ES-I3 (cell line): ENCODE measurements around the gene RBPMS2.

Experiments
- H3K36me3 ChIP-seq: 2 replicates; pipeline ENCODE4 v1.6.1; 2013; ENCODE audit warnings: mild to moderate bottlenecking, low read length, control low read depth, moderate library complexity; ENCODE audit not compliant: insufficient read depth
- H3K4me1 ChIP-seq: 2 replicates; pipeline ENCODE4 v1.6.1; 2013; ENCODE audit warnings: mild to moderate bottlenecking, control low read depth, low read length; ENCODE audit not compliant: insufficient read depth
- H3K9ac ChIP-seq: 2 replicates; pipeline ENCODE4 v1.6.1; 2013; ENCODE audit warnings: low read depth, mild to moderate bottlenecking, low read length, moderate library complexity
- H3K9me3 ChIP-seq: 2 replicates; pipeline ENCODE4 v1.6.1; 2013; ENCODE audit warnings: mild to moderate bottlenecking, low read length, moderate library complexity; ENCODE audit not compliant: control insufficient read depth, insufficient read depth

RBPMS2 gene

GRCh38 chr15:64706011-64706911, 69.1 kb downstream of the RBPMS2 start:
- Histone ChIP-seq H3K9ac (no peak overlapping the region), H3K36me3 (peaks cover 16% of the 10 kb centered on the region; the same call in 1 of the 2 replicates), H3K4me1 (peaks cover 8% of the 10 kb centered on the region), H3K9me3 (no peaks in the 10 kb centered on the region)

GRCh38 chr15:64705006-64705405, 70.4 kb downstream of the RBPMS2 start:
- no peak overlapping the region for H3K9ac ChIP-seq
- H3K36me3 ChIP-seq, result peaks cover 11% of the 10 kb centered on the region; the same call in 1 of the 2 replicates
- H3K4me1 ChIP-seq, result peaks cover 17% of the 10 kb centered on the region
- no peaks in the 10 kb centered on the region for H3K9me3 ChIP-seq

GRCh38 chr15:64703632-64703959, 71.8 kb downstream of the RBPMS2 start:
- Histone ChIP-seq H3K4me1 (peaks cover 30% of the 10 kb centered on the region), H3K36me3 (peaks cover 11% of the 10 kb centered on the region; the same call in 1 of the 2 replicates), H3K9ac (peak overlapping the region; percentile 53), H3K9me3 (no peaks in the 10 kb centered on the region)

- peak overlapping the region; percentile 74 for H3K9ac ChIP-seq
- H3K9me3 ChIP-seq, result no peaks in the 10 kb centered on the region
- H3K4me1 ChIP-seq, result peaks cover 35% of the 10 kb centered on the region
- H3K36me3 ChIP-seq, result peaks cover 6% of the 10 kb centered on the region; the same call in 1 of the 2 replicates
These were observed 72.4 kb downstream of the RBPMS2 start for GRCh38 chr15:64702816-64703631.

- Histone ChIP-seq H3K9me3 (no peaks in the 10 kb centered on the region), H3K9ac (peak overlapping the region; percentile 74), H3K4me1 (peaks cover 42% of the 10 kb centered on the region), H3K36me3 (peaks cover 4% of the 10 kb centered on the region; the same call in 1 of the 2 replicates)
These were observed 73.8 kb downstream of the RBPMS2 start for GRCh38 chr15:64701482-64702184.

GRCh38 chr15:64701051-64701450, 74.3 kb downstream of the RBPMS2 start:
- no peaks in the 10 kb centered on the region for H3K9me3 ChIP-seq
- peaks cover 45% of the 10 kb centered on the region for H3K4me1 ChIP-seq
- H3K36me3 ChIP-seq, result peaks cover 2% of the 10 kb centered on the region; the same call in 1 of the 2 replicates
- peak overlapping the region; percentile 74 for H3K9ac ChIP-seq

GRCh38 chr15:64699751-64700388, 75.5 kb downstream of the RBPMS2 start:
- peaks cover 45% of the 10 kb centered on the region for H3K4me1 ChIP-seq
- H3K9me3 ChIP-seq, result no peaks in the 10 kb centered on the region
- peak overlapping the region; percentile 74 for H3K9ac ChIP-seq
- peaks cover 9% of the 10 kb centered on the region for H3K36me3 ChIP-seq

GRCh38 chr15:64698823-64699222, 76.6 kb downstream of the RBPMS2 start:
- peaks cover 44% of the 10 kb centered on the region for H3K4me1 ChIP-seq
- peaks cover 11% of the 10 kb centered on the region for H3K36me3 ChIP-seq
- H3K9me3 ChIP-seq, result no peaks in the 10 kb centered on the region
- 0 out of 2 replicates have a peak overlapping the region, but pooled peaks have one; percentile 74 for H3K9ac ChIP-seq

- Histone ChIP-seq H3K9ac (no peak overlapping the region), H3K4me1 (peaks cover 40% of the 10 kb centered on the region), H3K36me3 (peaks cover 20% of the 10 kb centered on the region), H3K9me3 (no peaks in the 10 kb centered on the region)
These were observed 77.4 kb downstream of the RBPMS2 start for GRCh38 chr15:64697911-64698369.

GRCh38 chr15:64696481-64696880, 78.9 kb downstream of the RBPMS2 start:
- peaks cover 29% of the 10 kb centered on the region for H3K36me3 ChIP-seq
- H3K9me3 ChIP-seq, result no peaks in the 10 kb centered on the region
- H3K4me1 ChIP-seq, result peaks cover 42% of the 10 kb centered on the region
- H3K9ac ChIP-seq, result no peak overlapping the region

- peaks cover 37% of the 10 kb centered on the region for H3K4me1 ChIP-seq
- H3K9me3 ChIP-seq, result no peaks in the 10 kb centered on the region
- H3K36me3 ChIP-seq, result peaks cover 36% of the 10 kb centered on the region
- H3K9ac ChIP-seq, result no peak overlapping the region
These were observed 79.8 kb downstream of the RBPMS2 start for GRCh38 chr15:64695561-64695992.

- Histone ChIP-seq H3K9ac (no peak overlapping the region), H3K36me3 (peaks cover 43% of the 10 kb centered on the region), H3K4me1 (peaks cover 30% of the 10 kb centered on the region)
These were observed 80.6 kb downstream of the RBPMS2 start for GRCh38 chr15:64694816-64695215.

GRCh38 chr15:64693134-64693533, 82.3 kb downstream of the RBPMS2 start:
- Histone ChIP-seq H3K36me3 (peaks cover 53% of the 10 kb centered on the region), H3K9me3 (no peaks in the 10 kb centered on the region), H3K9ac (no peak overlapping the region), H3K4me1 (peaks cover 20% of the 10 kb centered on the region)

More at GRCh38 chr15:64694816-64695215, 80.6 kb downstream of the RBPMS2 start:
- H3K9me3 ChIP-seq, result no peaks in the 10 kb centered on the region
